ENCODE measurements around the gene KRT36. TPM values are rescaled to one million over a fixed set of nuclear protein-coding genes. Genes with fewer than 3 reads are reported as not detected.

Gene KRT36
- total and polyA plus RNA-seq, 2 experiments from 2014 or later: not detected

- TF ChIP-seq, protein P1, sequence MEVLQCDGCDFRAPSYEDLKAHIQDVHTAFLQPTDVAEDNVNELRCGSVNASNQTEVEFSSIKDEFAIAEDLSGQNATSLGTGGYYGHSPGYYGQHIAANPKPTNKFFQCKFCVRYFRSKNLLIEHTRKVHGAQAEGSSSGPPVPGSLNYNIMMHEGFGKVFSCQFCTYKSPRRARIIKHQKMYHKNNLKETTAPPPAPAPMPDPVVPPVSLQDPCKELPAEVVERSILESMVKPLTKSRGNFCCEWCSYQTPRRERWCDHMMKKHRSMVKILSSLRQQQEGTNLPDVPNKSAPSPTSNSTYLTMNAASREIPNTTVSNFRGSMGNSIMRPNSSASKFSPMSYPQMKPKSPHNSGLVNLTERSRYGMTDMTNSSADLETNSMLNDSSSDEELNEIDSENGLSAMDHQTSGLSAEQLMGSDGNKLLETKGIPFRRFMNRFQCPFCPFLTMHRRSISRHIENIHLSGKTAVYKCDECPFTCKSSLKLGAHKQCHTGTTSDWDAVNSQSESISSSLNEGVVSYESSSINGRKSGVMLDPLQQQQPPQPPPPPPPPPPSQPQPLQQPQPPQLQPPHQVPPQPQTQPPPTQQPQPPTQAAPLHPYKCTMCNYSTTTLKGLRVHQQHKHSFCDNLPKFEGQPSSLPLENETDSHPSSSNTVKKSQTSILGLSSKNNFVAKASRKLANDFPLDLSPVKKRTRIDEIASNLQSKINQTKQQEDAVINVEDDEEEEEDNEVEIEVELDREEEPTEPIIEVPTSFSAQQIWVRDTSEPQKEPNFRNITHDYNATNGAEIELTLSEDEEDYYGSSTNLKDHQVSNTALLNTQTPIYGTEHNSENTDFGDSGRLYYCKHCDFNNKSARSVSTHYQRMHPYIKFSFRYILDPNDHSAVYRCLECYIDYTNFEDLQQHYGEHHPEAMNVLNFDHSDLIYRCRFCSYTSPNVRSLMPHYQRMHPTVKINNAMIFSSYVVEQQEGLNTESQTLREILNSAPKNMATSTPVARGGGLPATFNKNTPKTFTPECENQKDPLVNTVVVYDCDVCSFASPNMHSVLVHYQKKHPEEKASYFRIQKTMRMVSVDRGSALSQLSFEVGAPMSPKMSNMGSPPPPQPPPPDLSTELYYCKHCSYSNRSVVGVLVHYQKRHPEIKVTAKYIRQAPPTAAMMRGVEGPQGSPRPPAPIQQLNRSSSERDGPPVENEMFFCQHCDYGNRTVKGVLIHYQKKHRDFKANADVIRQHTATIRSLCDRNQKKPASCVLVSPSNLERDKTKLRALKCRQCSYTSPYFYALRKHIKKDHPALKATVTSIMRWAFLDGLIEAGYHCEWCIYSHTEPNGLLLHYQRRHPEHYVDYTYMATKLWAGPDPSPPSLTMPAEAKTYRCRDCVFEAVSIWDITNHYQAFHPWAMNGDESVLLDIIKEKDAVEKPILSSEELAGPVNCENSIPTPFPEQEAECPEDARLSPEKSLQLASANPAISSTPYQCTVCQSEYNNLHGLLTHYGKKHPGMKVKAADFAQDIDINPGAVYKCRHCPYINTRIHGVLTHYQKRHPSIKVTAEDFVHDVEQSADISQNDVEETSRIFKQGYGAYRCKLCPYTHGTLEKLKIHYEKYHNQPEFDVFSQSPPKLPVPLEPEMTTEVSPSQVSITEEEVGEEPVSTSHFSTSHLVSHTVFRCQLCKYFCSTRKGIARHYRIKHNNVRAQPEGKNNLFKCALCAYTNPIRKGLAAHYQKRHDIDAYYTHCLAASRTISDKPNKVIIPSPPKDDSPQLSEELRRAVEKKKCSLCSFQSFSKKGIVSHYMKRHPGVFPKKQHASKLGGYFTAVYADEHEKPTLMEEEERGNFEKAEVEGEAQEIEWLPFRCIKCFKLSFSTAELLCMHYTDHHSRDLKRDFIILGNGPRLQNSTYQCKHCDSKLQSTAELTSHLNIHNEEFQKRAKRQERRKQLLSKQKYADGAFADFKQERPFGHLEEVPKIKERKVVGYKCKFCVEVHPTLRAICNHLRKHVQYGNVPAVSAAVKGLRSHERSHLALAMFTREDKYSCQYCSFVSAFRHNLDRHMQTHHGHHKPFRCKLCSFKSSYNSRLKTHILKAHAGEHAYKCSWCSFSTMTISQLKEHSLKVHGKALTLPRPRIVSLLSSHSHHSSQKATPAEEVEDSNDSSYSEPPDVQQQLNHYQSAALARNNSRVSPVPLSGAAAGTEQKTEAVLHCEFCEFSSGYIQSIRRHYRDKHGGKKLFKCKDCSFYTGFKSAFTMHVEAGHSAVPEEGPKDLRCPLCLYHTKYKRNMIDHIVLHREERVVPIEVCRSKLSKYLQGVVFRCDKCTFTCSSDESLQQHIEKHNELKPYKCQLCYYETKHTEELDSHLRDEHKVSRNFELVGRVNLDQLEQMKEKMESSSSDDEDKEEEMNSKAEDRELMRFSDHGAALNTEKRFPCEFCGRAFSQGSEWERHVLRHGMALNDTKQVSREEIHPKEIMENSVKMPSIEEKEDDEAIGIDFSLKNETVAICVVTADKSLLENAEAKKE (CRISPR knock-in tag; IDR thresholded peaks at IDR 0.05): no peak
Observed at GRCh38 chr17:41448506-41448905, 41.2 kb downstream of the KRT36 start (continued).

- H3K36me3 Mint-ChIP-seq (ENCODE audit: low read depth): peaks cover 2% of the 10 kb centered on the region; the same call in 1 of the 3 replicates
- DNase-seq (ENCODE audit: low spot score) (no peak), ATAC-seq (no peak)
- Histone ChIP-seq H3K27me3 (ENCODE audit: insufficient read depth) (no peaks in the 10 kb centered on the region), H4K20me1 (replicated peaks; ENCODE audit: insufficient read depth) (no peaks in the 10 kb centered on the region), H3K27ac (ENCODE audit: low read depth) (no peak overlapping the region), H3F3A (replicated peaks; ENCODE audit: low read depth) (no peaks in the 10 kb centered on the region), H3K4me2 (no peak overlapping the region), H3K9me2 (ENCODE audit: insufficient read depth) (0 out of 2 replicates have a peak, but pooled peaks cover 11% of the 10 kb centered on the region), H3K4me1 (ENCODE audit: insufficient read depth) (no peaks in the 10 kb centered on the region), H2AFZ (no peak overlapping the region), H3K79me2 (replicated peaks; ENCODE audit: insufficient read depth) (no peaks in the 10 kb centered on the region), H3K4me3 (no peak overlapping the region), H3K36me3 (ENCODE audit: insufficient read depth) (no peaks in the 10 kb centered on the region)
- H3K27ac Mint-ChIP-seq: no peak overlapping the region
- peaks cover 13% of the 10 kb centered on the region; the same call in 2 of the 3 replicates for H3K9me3 Mint-ChIP-seq
- H3K27me3 Mint-ChIP-seq (ENCODE audit: insufficient read depth, low read depth, poor library complexity): peaks cover 2% of the 10 kb centered on the region
- no peak overlapping the region for H3K4me3 Mint-ChIP-seq
- no peaks in the 10 kb centered on the region for H3K4me1 Mint-ChIP-seq
- TF ChIP-seq STAT1 (IDR thresholded peaks at IDR 0.05; ENCODE audit: unreplicated experiment) (no peak), CREB1 (CRISPR knock-in tag; IDR thresholded peaks at IDR 0.05; ENCODE audit: low read depth) (no peak), ZNF114 (CRISPR knock-in tag; IDR thresholded peaks at IDR 0.05) (no peak), ZNF331 (CRISPR knock-in tag; IDR thresholded peaks at IDR 0.05; ENCODE audit: low read depth) (no peak), NANOG (IDR thresholded peaks at IDR 0.05; ENCODE audit: borderline replicate concordance) (no peak), EZH2 (IDR thresholded peaks at IDR 0.05; ENCODE audit: low read depth, unreplicated experiment) (no peak), JUNB (IDR thresholded peaks at IDR 0.05; ENCODE audit: unreplicated experiment) (no peak)
- TF ChIP-seq, protein P1 (CRISPR knock-in tag; IDR thresholded peaks at IDR 0.05): no peak
Observed at GRCh38 chr17:41446806-41447205, 42.9 kb downstream of the KRT36 start.
